Effector CD4-positive, alpha-beta T cell (primary cell): ENCODE data around the gene RBFOX1. TPM values are rescaled to one million over a fixed set of nuclear protein-coding genes. Genes with fewer than 3 reads are reported as not detected.

ENCODE experiments used
- DNase-seq: peaks from one replicate; pipeline ENCODE4 v3.0.0-alpha.2; 2020
- total RNA-seq: gene quantifications from one replicate; lab custom pipeline; 2026; lab: John Stamatoyannopoulos, UW

The RBFOX1 gene
- not detected for total RNA-seq

- DNase-seq = no peak
Measured at GRCh38 chr16:7332611-7333010, at the start of gene RBFOX1. TSS of gene RBFOX1 (plus strand) at chr16:7332845.

GRCh38 chr16:7284780-7285179 lies 47.9 kb upstream of the RBFOX1 start:
- no peak for DNase-seq

GRCh38 chr16:7285520-7285919 lies 47.1 kb upstream of the RBFOX1 start:
- no peak for DNase-seq

GRCh38 chr16:7289299-7289698 lies 43.3 kb upstream of the RBFOX1 start:
- no peak for DNase-seq

GRCh38 chr16:7290682-7291081 lies 42.0 kb upstream of the RBFOX1 start:
- DNase-seq = no peak

- DNase-seq = no peak
Measured at GRCh38 chr16:7294020-7294419, 38.6 kb upstream of the RBFOX1 start.

- no peak for DNase-seq
Measured at GRCh38 chr16:7303052-7303610, 29.5 kb upstream of the RBFOX1 start.

GRCh38 chr16:7303660-7304200 lies 28.9 kb upstream of the RBFOX1 start:
- DNase-seq = no peak

GRCh38 chr16:7304279-7304678 lies 28.4 kb upstream of the RBFOX1 start:
- DNase-seq = no peak

- DNase-seq = no peak
Measured at GRCh38 chr16:7304958-7305357, 27.7 kb upstream of the RBFOX1 start.

- DNase-seq = no peak
Measured at GRCh38 chr16:7313170-7313569, 19.5 kb upstream of the RBFOX1 start.

GRCh38 chr16:7314163-7314562 lies 18.5 kb upstream of the RBFOX1 start:
- no peak for DNase-seq

- no peak for DNase-seq
Measured at GRCh38 chr16:7315813-7316212, 16.8 kb upstream of the RBFOX1 start.

- DNase-seq = no peak
Measured at GRCh38 chr16:7316281-7316888, 16.3 kb upstream of the RBFOX1 start.

GRCh38 chr16:7317982-7318381 lies 14.7 kb upstream of the RBFOX1 start:
- no peak for DNase-seq

- no peak for DNase-seq
Measured at GRCh38 chr16:7318686-7319085, 14.0 kb upstream of the RBFOX1 start.

GRCh38 chr16:7319514-7319913 lies 13.1 kb upstream of the RBFOX1 start:
- DNase-seq = no peak

GRCh38 chr16:7321661-7322060 lies 11.0 kb upstream of the RBFOX1 start:
- no peak for DNase-seq

GRCh38 chr16:7324321-7324720 lies 8.3 kb upstream of the RBFOX1 start:
- DNase-seq = no peak

- DNase-seq = no peak
Measured at GRCh38 chr16:7325834-7326233, 6.8 kb upstream of the RBFOX1 start.

- no peak for DNase-seq
Measured at GRCh38 chr16:7330709-7331108, 1.9 kb upstream of the RBFOX1 start.

GRCh38 chr16:7331997-7332396 lies 648 bp upstream of the RBFOX1 start:
- no peak for DNase-seq

GRCh38 chr16:7333180-7333725 lies 608 bp downstream of the RBFOX1 start:
- DNase-seq = no peak

GRCh38 chr16:7334801-7335560 lies 2.3 kb downstream of the RBFOX1 start:
- DNase-seq = no peak
